BLaER1 (cell line): Measurements from ENCODE around the gene UBE2D4.

Experiments
- H3K27ac ChIP-seq: shearing (Covaris generic); formaldehyde crosslinking; 2 replicates; pipeline ENCODE4 v1.8.1; 2022
- H3K27me3 ChIP-seq: shearing (Covaris generic); formaldehyde crosslinking; 2 replicates; pipeline ENCODE4 v1.8.1; 2022
- H3K36me3 ChIP-seq: shearing (Covaris generic); formaldehyde crosslinking; 2 replicates; pipeline ENCODE4 v1.8.1; 2022
- H3K4me1 ChIP-seq: shearing (Covaris generic); formaldehyde crosslinking; 2 replicates; pipeline ENCODE4 v1.8.1; 2022
- H3K4me2 ChIP-seq: shearing (Covaris generic); formaldehyde crosslinking; 2 replicates; pipeline ENCODE4 v1.8.1; 2022
- H3K4me3 ChIP-seq: shearing (Covaris generic); formaldehyde crosslinking; 2 replicates; pipeline ENCODE4 v1.8.1; 2022
- H3K9ac ChIP-seq: shearing (Covaris generic); formaldehyde crosslinking; 2 replicates; pipeline ENCODE4 v1.8.1; 2022
- H3K9me3 ChIP-seq: shearing (Covaris generic); formaldehyde crosslinking; 2 replicates; pipeline ENCODE4 v1.8.1; 2022
- H4K20me1 ChIP-seq: shearing (Covaris generic); formaldehyde crosslinking; 2 replicates; pipeline ENCODE4 v1.8.1; 2022
- Cebpa-rat ChIP-seq: shearing (Covaris generic); IDR thresholded peaks from 2 replicates; pipeline ENCODE4 v1.8.1; 2022

Gene UBE2D4

DNA sequence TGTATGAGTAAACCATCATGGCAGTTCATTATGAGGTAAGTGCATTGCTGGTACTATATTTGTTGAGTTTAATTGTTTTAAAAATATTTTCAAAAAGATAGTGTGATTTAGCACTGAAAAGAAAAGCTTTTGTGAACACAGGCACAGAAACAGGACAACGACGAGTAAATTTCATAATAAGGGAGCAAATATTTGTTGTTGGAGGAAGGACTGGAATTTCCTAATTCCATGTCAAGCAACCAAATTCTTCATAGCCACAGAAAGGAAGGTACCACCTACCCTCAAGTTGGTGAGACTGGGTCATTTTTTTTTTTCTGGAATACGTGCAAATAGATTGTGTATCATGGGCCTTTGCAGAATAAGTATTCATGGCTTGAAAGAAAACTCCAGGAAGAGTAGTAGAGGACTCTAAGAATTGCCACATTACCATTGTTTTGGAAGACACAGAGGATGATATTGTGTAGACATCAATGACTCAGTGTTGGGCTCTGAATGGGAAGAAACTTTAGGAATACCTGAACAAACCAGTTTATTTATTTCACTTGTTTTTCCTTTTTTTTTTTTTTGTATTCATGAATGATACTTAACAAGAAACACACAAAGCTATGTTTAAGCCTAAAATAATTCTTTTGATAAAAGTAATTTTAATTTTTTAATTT, 7.8 kb downstream of the UBE2D4 start:
- H3K27ac ChIP-seq, result no peak overlapping the region
- H3K9ac ChIP-seq, result no peak overlapping the region
- no peaks in the 10 kb centered on the region for H3K36me3 ChIP-seq
- H3K4me3 ChIP-seq, result no peak overlapping the region
- no peaks in the 10 kb centered on the region for H3K27me3 ChIP-seq
- H4K20me1 ChIP-seq, result no peaks in the 10 kb centered on the region
- no peaks in the 10 kb centered on the region for H3K4me1 ChIP-seq
- no peak overlapping the region for H3K4me2 ChIP-seq
- no peaks in the 10 kb centered on the region for H3K9me3 ChIP-seq
- no peak for TF ChIP-seq Cebpa-rat

GRCh38 chr7:43937444-43937843, 11.2 kb downstream of the UBE2D4 start:
- H3K4me2 ChIP-seq, result no peak overlapping the region
- no peaks in the 10 kb centered on the region for H4K20me1 ChIP-seq
- H3K9me3 ChIP-seq, result no peaks in the 10 kb centered on the region
- H3K36me3 ChIP-seq, result no peaks in the 10 kb centered on the region
- H3K4me1 ChIP-seq, result no peaks in the 10 kb centered on the region
- no peaks in the 10 kb centered on the region for H3K27me3 ChIP-seq
- H3K27ac ChIP-seq, result no peak overlapping the region
- TF ChIP-seq Cebpa-rat, result no peak
- H3K9ac ChIP-seq, result no peak overlapping the region
- H3K4me3 ChIP-seq, result no peak overlapping the region

DNA sequence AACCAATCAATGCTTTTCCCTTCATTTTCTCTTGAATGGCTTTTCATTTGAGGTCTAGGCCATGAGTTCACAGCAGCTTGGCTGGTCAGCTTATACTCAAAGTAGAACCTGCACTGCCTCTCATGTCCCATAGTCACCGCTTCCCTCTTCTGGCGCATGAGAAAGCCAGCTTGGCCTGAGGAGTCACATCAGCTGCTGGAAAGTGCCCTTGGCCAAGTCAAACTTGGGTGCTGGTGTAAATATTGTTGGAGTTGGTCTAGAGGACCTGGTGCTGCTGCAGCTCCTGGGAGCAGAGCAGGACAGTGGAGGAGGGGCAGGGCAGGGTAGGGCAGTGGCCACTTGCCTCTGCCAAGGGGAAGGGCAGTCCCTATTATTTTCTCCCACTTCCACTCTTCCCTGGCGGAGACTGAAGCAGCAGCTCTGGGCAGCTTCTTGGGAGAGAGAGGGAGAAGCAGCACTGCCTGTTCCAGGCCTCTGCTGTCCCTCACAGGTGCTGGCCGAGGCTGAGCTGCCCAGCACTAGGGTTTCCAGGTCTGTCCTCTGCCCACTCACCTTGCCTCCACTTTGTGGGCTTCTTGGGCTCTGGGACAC, 12.8 kb downstream of the UBE2D4 start:
- Histone ChIP-seq H3K27ac (no peak overlapping the region), H4K20me1 (no peaks in the 10 kb centered on the region), H3K4me3 (no peak overlapping the region)

GRCh38 chr7:43942250-43942649, 16.0 kb downstream of the UBE2D4 start:
- Histone ChIP-seq H3K27me3 (no peaks in the 10 kb centered on the region), H3K9ac (no peak overlapping the region), H3K27ac (no peak overlapping the region), H3K36me3 (peaks cover 14% of the 10 kb centered on the region; the same call in 1 of the 2 replicates), H3K4me1 (no peaks in the 10 kb centered on the region), H3K9me3 (no peaks in the 10 kb centered on the region), H3K4me3 (no peak overlapping the region), H3K4me2 (no peak overlapping the region), H4K20me1 (no peaks in the 10 kb centered on the region)
- TF ChIP-seq Cebpa-rat, result no peak

More for the DNA sequence above, 12.8 kb downstream of the UBE2D4 start:
- no peak overlapping the region for H3K9ac ChIP-seq
- H3K4me2 ChIP-seq, result no peak overlapping the region
- no peaks in the 10 kb centered on the region for H3K9me3 ChIP-seq
- no peaks in the 10 kb centered on the region for H3K4me1 ChIP-seq
- no peaks in the 10 kb centered on the region for H3K27me3 ChIP-seq
- no peak for TF ChIP-seq Cebpa-rat
- H3K36me3 ChIP-seq, result peaks cover 11% of the 10 kb centered on the region; the same call in 1 of the 2 replicates

- no peak overlapping the region for H3K4me3 ChIP-seq
- peaks cover 14% of the 10 kb centered on the region; the same call in 1 of the 2 replicates for H3K36me3 ChIP-seq
- no peak overlapping the region for H3K4me2 ChIP-seq
- no peaks in the 10 kb centered on the region for H4K20me1 ChIP-seq
- no peak for TF ChIP-seq Cebpa-rat
- H3K9me3 ChIP-seq, result no peaks in the 10 kb centered on the region
- no peak overlapping the region for H3K9ac ChIP-seq
- no peaks in the 10 kb centered on the region for H3K27me3 ChIP-seq
- no peaks in the 10 kb centered on the region for H3K4me1 ChIP-seq
- no peak overlapping the region for H3K27ac ChIP-seq
Measured at GRCh38 chr7:43942997-43943396, 16.8 kb downstream of the UBE2D4 start.

DNA sequence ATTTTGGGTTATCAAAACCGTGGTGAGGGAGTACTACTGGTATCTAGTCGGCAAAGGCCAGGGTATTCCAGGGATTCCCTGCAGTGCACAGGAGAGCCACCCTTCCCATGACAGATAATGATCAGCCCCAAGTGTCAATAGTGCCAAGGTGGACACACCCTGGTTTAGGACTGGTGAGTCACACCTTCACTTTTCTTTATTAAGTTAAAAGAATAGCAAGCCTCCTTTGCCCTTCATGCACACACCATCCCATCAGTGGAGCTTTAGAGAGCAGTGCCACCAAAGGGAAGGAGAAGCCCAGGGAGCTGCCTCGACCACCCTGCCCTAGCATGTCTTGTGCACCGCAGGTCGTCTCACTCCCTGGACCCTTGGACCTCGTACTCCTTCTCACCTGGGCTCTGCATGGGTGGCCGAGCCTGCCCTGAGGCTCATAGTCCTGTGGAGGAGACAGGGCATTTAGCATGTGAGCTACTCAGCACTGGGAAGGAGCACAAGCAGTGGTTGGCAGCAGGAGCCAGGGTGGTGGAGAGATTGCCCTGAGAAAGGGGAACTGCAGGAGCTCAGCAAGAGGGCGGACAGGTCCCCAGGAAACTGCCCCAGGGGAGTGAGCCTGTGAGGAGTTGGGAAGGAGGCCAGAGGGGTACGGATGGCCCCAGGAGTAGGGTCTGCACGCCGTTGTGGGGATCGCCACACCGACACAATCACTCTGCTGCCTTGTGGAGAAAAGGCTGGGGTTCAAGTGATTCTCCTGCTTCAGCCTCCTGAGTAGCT, 17.4 kb downstream of the UBE2D4 start:
- Histone ChIP-seq H3K9ac (no peak overlapping the region), H3K36me3 (peaks cover 17% of the 10 kb centered on the region; the same call in 1 of the 2 replicates), H3K27me3 (no peaks in the 10 kb centered on the region), H3K9me3 (no peaks in the 10 kb centered on the region), H3K4me2 (no peak overlapping the region), H4K20me1 (no peaks in the 10 kb centered on the region), H3K4me3 (no peak overlapping the region), H3K27ac (no peak overlapping the region), H3K4me1 (no peaks in the 10 kb centered on the region)
- no peak for TF ChIP-seq Cebpa-rat

DNA sequence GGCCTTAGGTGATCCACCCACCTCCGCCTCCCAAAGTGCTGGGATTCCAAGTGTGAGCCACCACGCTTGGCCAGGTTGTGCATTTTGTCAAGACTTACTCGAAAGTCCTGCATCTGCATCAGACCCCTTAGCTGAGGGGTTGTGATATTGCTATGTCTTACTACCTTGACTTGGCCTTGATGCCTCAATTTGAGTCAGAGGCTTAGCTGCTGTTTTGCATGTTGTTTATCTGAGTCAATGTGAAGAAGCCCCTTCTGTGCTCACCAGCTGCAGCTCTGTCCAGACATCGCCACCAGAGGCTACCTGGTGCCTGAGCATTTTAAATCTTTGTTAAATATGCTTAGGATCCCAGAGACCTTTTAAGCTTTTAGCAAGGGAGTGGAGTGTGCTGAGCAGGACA, 18.1 kb downstream of the UBE2D4 start:
- no peak overlapping the region for H3K4me2 ChIP-seq
- H3K4me3 ChIP-seq, result no peak overlapping the region

GRCh38 chr7:43952028-43952427, 25.8 kb downstream of the UBE2D4 start:
- Histone ChIP-seq H3K4me3 (no peak overlapping the region), H3K4me1 (peaks cover 29% of the 10 kb centered on the region), H4K20me1 (no peaks in the 10 kb centered on the region), H3K27me3 (no peaks in the 10 kb centered on the region), H3K36me3 (peaks cover 46% of the 10 kb centered on the region), H3K9me3 (no peaks in the 10 kb centered on the region), H3K9ac (no peak overlapping the region), H3K4me2 (no peak overlapping the region), H3K27ac (no peak overlapping the region)
- TF ChIP-seq Cebpa-rat, result no peak

More for the DNA sequence above, 18.1 kb downstream of the UBE2D4 start:
- TF ChIP-seq Cebpa-rat, result no peak
- no peaks in the 10 kb centered on the region for H3K27me3 ChIP-seq
- H3K4me1 ChIP-seq, result no peaks in the 10 kb centered on the region
- no peaks in the 10 kb centered on the region for H4K20me1 ChIP-seq
- no peak overlapping the region for H3K27ac ChIP-seq
- H3K36me3 ChIP-seq, result peaks cover 24% of the 10 kb centered on the region; the same call in 1 of the 2 replicates
- H3K9ac ChIP-seq, result no peak overlapping the region
- no peaks in the 10 kb centered on the region for H3K9me3 ChIP-seq

DNA sequence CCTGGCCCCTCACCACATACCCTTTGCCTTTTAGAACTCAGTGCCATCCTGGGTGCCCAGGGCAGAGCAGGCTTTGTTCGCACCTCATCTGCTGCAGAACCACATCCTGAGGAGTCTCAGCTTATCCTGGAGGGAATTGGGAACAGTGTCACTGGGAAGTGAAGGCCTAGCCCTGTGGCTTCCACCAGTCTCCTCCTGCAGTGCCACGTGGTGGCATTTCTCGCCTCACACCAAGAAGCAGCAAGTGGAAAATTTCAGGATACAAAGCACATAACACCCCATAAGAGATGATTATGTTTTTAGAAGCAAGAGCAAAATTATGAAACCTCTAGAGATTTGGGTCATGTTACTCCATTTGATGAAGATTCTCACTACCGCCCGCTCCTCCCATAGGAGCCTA, 26.8 kb downstream of the UBE2D4 start:
- Histone ChIP-seq H3K27me3 (no peaks in the 10 kb centered on the region), H3K36me3 (peaks cover 46% of the 10 kb centered on the region), H3K9ac (no peak overlapping the region), H3K4me3 (no peak overlapping the region), H3K9me3 (no peaks in the 10 kb centered on the region), H3K27ac (no peak overlapping the region), H4K20me1 (no peaks in the 10 kb centered on the region), H3K4me1 (peaks cover 29% of the 10 kb centered on the region), H3K4me2 (no peak overlapping the region)
- TF ChIP-seq Cebpa-rat, result no peak
